SK-N-MC (cell line): ENCODE data around the gene FADS2.

Experiments used
- EZH2 ChIP-seq: fragments of 200-600 bp; sonication (generic); IDR thresholded peaks from one replicate; pipeline ENCODE4 v1.6.1; 2017; ENCODE audit warnings: antibody characterized with exemption
- FOXP2 ChIP-seq: optimal IDR thresholded peaks from 2 replicates; pipeline ENCODE3; 2011; ENCODE audit warnings: mild to moderate bottlenecking, moderate library complexity; ENCODE audit not compliant: insufficient read depth; ENCODE audit errors: extremely low read length, control extremely low read depth
- POLR2AphosphoS5 ChIP-seq: IDR thresholded peaks from 2 replicates; pipeline ENCODE4 v1.6.1; 2012; ENCODE audit warnings: mild to moderate bottlenecking, low read depth, low read length, borderline replicate concordance

DNA sequence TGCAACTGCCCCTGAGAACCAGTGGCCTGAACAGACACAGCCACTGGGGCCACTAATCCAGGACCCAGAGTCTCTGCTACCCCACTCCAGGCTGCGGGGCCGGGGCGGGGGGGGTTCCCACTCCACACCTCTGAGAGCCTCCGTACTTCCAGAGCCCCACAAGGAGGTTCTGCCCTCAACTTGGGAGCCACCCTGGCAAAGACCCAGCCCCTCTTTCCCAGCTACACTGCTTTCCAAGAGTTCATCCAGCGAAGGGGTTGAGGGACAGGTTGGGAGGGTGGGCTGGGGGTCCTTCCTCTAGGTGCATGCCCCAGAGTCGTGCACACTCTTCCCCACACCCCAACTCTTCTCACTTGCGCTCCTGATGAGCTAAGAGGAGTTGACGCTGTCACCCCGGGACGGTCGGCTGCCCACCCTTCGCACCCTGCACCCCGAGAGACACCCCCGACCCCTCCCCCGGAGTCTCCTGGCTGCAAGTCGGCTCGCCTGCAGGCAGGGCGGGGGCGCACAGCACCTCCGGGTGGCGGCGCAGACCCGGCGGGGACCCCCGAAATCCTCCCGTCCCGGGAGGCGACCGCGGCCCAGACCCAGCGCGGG lies 88.7 kb downstream of the FADS2 start:
- TF ChIP-seq EZH2 (no peak), POLR2AphosphoS5 (no peak), FOXP2 (no peak)
